H9 (cell line): ENCODE measurements around the gene DISP3. TPM values are rescaled to one million over a fixed set of nuclear protein-coding genes. Genes with fewer than 3 reads are reported as not detected.

ENCODE experiments used
- DNase-seq: peaks from one replicate; pipeline ENCODE4 v3.0.0-alpha.2; 2017
- H2AFZ ChIP-seq: one replicate; pipeline ENCODE4 v1.6.1; 2013; ENCODE audit warnings: mild to moderate bottlenecking, low read length, control low read depth, moderate library complexity
- H2AK5ac ChIP-seq: 2 replicates; pipeline ENCODE4 v1.6.1; 2013; ENCODE audit warnings: low read length, control low read depth, mixed read lengths; ENCODE audit not compliant: insufficient read length
- H2BK120ac ChIP-seq: one replicate; pipeline ENCODE4 v1.6.1; 2013; ENCODE audit warnings: low read depth, mild to moderate bottlenecking, low read length, control low read depth, inconsistent platforms; ENCODE audit not compliant: poor library complexity, severe bottlenecking
- H2BK12ac ChIP-seq: 2 replicates; pipeline ENCODE4 v1.6.1; 2013; ENCODE audit warnings: low read length, control low read depth, mixed read lengths, low read depth; ENCODE audit not compliant: insufficient read length
- H2BK15ac ChIP-seq: 2 replicates; pipeline ENCODE4 v1.6.1; 2013; ENCODE audit warnings: low read depth, low read length, control low read depth
- H2BK20ac ChIP-seq: one replicate; pipeline ENCODE4 v1.6.1; 2013; ENCODE audit warnings: low read depth, mild to moderate bottlenecking, low read length, control low read depth, inconsistent platforms; ENCODE audit not compliant: poor library complexity, severe bottlenecking
- H2BK5ac ChIP-seq: 2 replicates; pipeline ENCODE4 v1.6.1; 2013; ENCODE audit warnings: low read length, control low read depth, mixed read lengths; ENCODE audit not compliant: insufficient read length
- H3K14ac ChIP-seq: 2 replicates; pipeline ENCODE4 v1.6.1; 2013; ENCODE audit warnings: low read length, control low read depth; ENCODE audit not compliant: insufficient read depth
- H3K18ac ChIP-seq: 2 replicates; pipeline ENCODE4 v1.6.1; 2013; ENCODE audit warnings: low read depth, mild to moderate bottlenecking, mixed read lengths, low read length, control low read depth; ENCODE audit not compliant: insufficient read length
- H3K23ac ChIP-seq: 2 replicates; pipeline ENCODE4 v1.6.1; 2013; ENCODE audit warnings: low read length, control low read depth, mixed read lengths, low read depth; ENCODE audit not compliant: insufficient read length
- H3K23me2 ChIP-seq: 2 replicates; pipeline ENCODE4 v1.6.1; 2013; ENCODE audit warnings: low read depth, mild to moderate bottlenecking, mixed read lengths, low read length, control low read depth; ENCODE audit not compliant: insufficient read length, poor library complexity, severe bottlenecking
- H3K27ac ChIP-seq: 2 replicates; pipeline ENCODE4 v1.5.1; 2013; ENCODE audit warnings: low read length, control low read depth, mixed read lengths, low read depth; ENCODE audit not compliant: insufficient read length
- H3K27me3 ChIP-seq: 2 replicates; pipeline ENCODE4 v1.6.1; 2013; ENCODE audit warnings: low read length, control low read depth, inconsistent platforms; ENCODE audit not compliant: insufficient read depth
- H3K4ac ChIP-seq: 2 replicates; pipeline ENCODE4 v1.6.1; 2013; ENCODE audit warnings: low read depth, mild to moderate bottlenecking, control low read depth, inconsistent platforms, low read length, moderate library complexity
- H3K4me1 ChIP-seq: 2 replicates; pipeline ENCODE4 v1.6.1; 2013; ENCODE audit warnings: low read length, control low read depth, inconsistent platforms; ENCODE audit not compliant: insufficient read depth
- H3K4me2 ChIP-seq: 2 replicates; pipeline ENCODE4 v1.6.1; 2013; ENCODE audit warnings: low read length, control low read depth, mixed read lengths; ENCODE audit not compliant: insufficient read length, insufficient read depth
- H3K56ac ChIP-seq: 2 replicates; pipeline ENCODE4 v1.6.1; 2013; ENCODE audit warnings: low read depth, mild to moderate bottlenecking, mixed read lengths, low read length, control low read depth; ENCODE audit not compliant: insufficient read length
- H3K79me1 ChIP-seq: 2 replicates; pipeline ENCODE4 v1.6.1; 2013; ENCODE audit warnings: low read depth, mild to moderate bottlenecking, moderate library complexity, low read length, control low read depth, inconsistent platforms; ENCODE audit not compliant: insufficient read depth, poor library complexity, severe bottlenecking
- H3K79me2 ChIP-seq: 2 replicates; pipeline ENCODE4 v1.6.1; 2013; ENCODE audit warnings: low read length, control low read depth, inconsistent platforms; ENCODE audit not compliant: insufficient read depth
- H3K9ac ChIP-seq: 2 replicates; pipeline ENCODE4 v1.6.1; 2013; ENCODE audit warnings: low read length, control low read depth, mixed read lengths; ENCODE audit not compliant: insufficient read length; ENCODE audit errors: extremely low read depth
- H3K9me3 ChIP-seq: one replicate; pipeline ENCODE4 v1.6.1; 2013; ENCODE audit warnings: low read depth, low read length, inconsistent platforms; ENCODE audit not compliant: control insufficient read depth
- H3T11ph ChIP-seq: one replicate; pipeline ENCODE4 v1.6.1; 2013; ENCODE audit warnings: mild to moderate bottlenecking, low read length, control low read depth, inconsistent platforms
- H4K20me1 ChIP-seq: one replicate; pipeline ENCODE4 v1.6.1; 2013; ENCODE audit not compliant: control insufficient read depth, insufficient read length, insufficient read depth
- H4K5ac ChIP-seq: 2 replicates; pipeline ENCODE4 v1.6.1; 2013; ENCODE audit warnings: low read depth, mild to moderate bottlenecking, mixed read lengths, low read length, control low read depth; ENCODE audit not compliant: insufficient read length
- H4K8ac ChIP-seq: replicated peaks from 2 replicates; pipeline ENCODE4 v1.6.1; 2013; ENCODE audit warnings: low read length, control low read depth, mixed read lengths, low read depth; ENCODE audit not compliant: insufficient read length
- H4K91ac ChIP-seq: 2 replicates; pipeline ENCODE4 v1.6.1; 2013; ENCODE audit warnings: low read depth, mild to moderate bottlenecking, moderate library complexity, mixed read lengths, low read length, control low read depth; ENCODE audit not compliant: insufficient read length
- H3K27ac Mint-ChIP-seq, 3 experiments: 2 replicates in 2 of 3; 3 replicates in 1 of 3; pipeline ENCODE4 v1.8.0; 2020 to 2021; ENCODE audit warnings: mixed read lengths in 3 of 3, mild to moderate bottlenecking in 1 of 3, moderate library complexity in 1 of 3
- H3K27me3 Mint-ChIP-seq: 2 replicates; pipeline ENCODE4 v1.8.0; 2021; ENCODE audit warnings: low read depth, mild to moderate bottlenecking, moderate library complexity, mixed read lengths
- H3K36me3 Mint-ChIP-seq, 3 experiments: 2 replicates in 2 of 3; 3 replicates in 1 of 3; pipeline ENCODE4 v1.8.0; 2020 to 2021; ENCODE audit warnings: low read depth in 3 of 3, mixed read lengths in 3 of 3; ENCODE audit not compliant: insufficient read depth in 1 of 3
- H3K4me1 Mint-ChIP-seq, 2 experiments: 2 replicates each; pipeline ENCODE4 v1.8.0; 2020; ENCODE audit warnings: mixed read lengths in 2 of 2
- H3K4me3 Mint-ChIP-seq, 2 experiments: 2 replicates in 1 of 2; 3 replicates in 1 of 2; pipeline ENCODE4 v1.8.0; 2020 to 2021; ENCODE audit warnings: mild to moderate bottlenecking in 2 of 2, mixed read lengths in 2 of 2, moderate library complexity in 1 of 2
- H3K9me3 Mint-ChIP-seq, 2 experiments: 2 replicates in 1 of 2; 3 replicates in 1 of 2; pipeline ENCODE4 v1.8.0; 2020; ENCODE audit warnings: mild to moderate bottlenecking in 2 of 2, mixed read lengths in 2 of 2, moderate library complexity in 1 of 2
- CTCF ChIP-seq: fragments of 200-600 bp; sonication (generic); conservative IDR thresholded peaks from 3 replicates; pipeline ENCODE4 v1.8.0; 2021; ENCODE audit warnings: antibody characterized with exemption, mild to moderate bottlenecking
- total RNA-seq: library from RNA; stranded (reverse); gene quantifications from 2 replicates; pipeline ENCODE4 v1.2.1, GENCODE V29; 2021

The DISP3 gene
- total RNA-seq, 1 experiment from 2014 or later: 3.5 TPM

GRCh38 chr1:11561740-11562139 is 82.8 kb downstream of the DISP3 start:
- peaks cover 23% of the 10 kb centered on the region for H3K27me3 Mint-ChIP-seq
- H3K27me3 ChIP-seq: no peaks in the 10 kb centered on the region

More at GRCh38 chr1:11561740-11562139, 82.8 kb downstream of the DISP3 start:
- Histone ChIP-seq H2AK5ac (no peak overlapping the region), H2BK120ac (no peak overlapping the region), H2BK15ac (no peak overlapping the region), H3K9ac (no peak overlapping the region), H4K91ac (no peak overlapping the region), H3K4me2 (no peak overlapping the region), H3K4ac (no peak overlapping the region), H2BK5ac (no peak overlapping the region), H2BK12ac (no peak overlapping the region), H3K79me1 (no peaks in the 10 kb centered on the region), H3K79me2 (no peaks in the 10 kb centered on the region), H4K8ac (no peak overlapping the region), H2AFZ (no peak overlapping the region), H2BK20ac (no peak overlapping the region), H3K56ac (no peak overlapping the region), H3K4me1 (no peaks in the 10 kb centered on the region; the same call in 1 of the 2 replicates), H3K18ac (no peak overlapping the region), H4K20me1 (no peaks in the 10 kb centered on the region), H3K9me3 (no peaks in the 10 kb centered on the region), H3K23ac (no peak overlapping the region), H3K23me2 (no peaks in the 10 kb centered on the region), H3T11ph (no peak overlapping the region), H3K27ac (no peak overlapping the region), H3K14ac (no peak overlapping the region), H4K5ac (no peak overlapping the region)
- TF ChIP-seq CTCF: no peak
- no peaks in the 10 kb centered on the region; a peak in 1 of 5 replicates for H3K9me3 Mint-ChIP-seq
- H3K27ac Mint-ChIP-seq: no peak overlapping the region
- peaks cover 38 to 63% of the 10 kb centered on the region in 2 experiments for H3K4me1 Mint-ChIP-seq
- H3K36me3 Mint-ChIP-seq: no peaks in the 10 kb centered on the region; a peak in 1 of 7 replicates
- H3K4me3 Mint-ChIP-seq: no peak overlapping the region
- no peak for DNase-seq
